ENCODE data around the gene HPCAL4.

DNA sequence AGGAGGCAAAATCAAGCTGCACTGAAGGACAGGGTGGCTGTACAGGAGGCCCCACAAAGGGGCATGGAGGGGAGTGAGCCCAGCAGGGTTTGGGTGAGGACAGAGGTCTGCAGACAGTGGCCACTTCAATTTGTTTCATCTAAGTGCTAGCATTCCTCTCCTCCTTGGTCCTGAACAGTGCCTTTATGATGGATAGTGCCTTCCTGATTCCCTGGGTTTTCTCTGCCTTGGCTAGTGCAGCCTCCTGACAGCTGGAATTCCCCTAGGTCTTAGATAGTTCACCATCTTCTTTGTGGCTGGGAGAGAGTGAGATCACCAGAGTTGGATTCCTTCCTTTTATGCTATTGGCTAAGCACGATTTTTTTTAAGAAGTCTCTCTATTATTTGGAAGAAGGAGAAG lies 3.8 kb upstream of the HPCAL4 start:
- TF ChIP-seq EZH2 (IDR thresholded peaks at IDR 0.05) (no peak), EZH2phosphoT487 (IDR thresholded peaks at IDR 0.05) (no peak)
- TF ChIP-seq, protein P1, sequence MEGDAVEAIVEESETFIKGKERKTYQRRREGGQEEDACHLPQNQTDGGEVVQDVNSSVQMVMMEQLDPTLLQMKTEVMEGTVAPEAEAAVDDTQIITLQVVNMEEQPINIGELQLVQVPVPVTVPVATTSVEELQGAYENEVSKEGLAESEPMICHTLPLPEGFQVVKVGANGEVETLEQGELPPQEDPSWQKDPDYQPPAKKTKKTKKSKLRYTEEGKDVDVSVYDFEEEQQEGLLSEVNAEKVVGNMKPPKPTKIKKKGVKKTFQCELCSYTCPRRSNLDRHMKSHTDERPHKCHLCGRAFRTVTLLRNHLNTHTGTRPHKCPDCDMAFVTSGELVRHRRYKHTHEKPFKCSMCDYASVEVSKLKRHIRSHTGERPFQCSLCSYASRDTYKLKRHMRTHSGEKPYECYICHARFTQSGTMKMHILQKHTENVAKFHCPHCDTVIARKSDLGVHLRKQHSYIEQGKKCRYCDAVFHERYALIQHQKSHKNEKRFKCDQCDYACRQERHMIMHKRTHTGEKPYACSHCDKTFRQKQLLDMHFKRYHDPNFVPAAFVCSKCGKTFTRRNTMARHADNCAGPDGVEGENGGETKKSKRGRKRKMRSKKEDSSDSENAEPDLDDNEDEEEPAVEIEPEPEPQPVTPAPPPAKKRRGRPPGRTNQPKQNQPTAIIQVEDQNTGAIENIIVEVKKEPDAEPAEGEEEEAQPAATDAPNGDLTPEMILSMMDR (IDR thresholded peaks at IDR 0.05) = no peak

Measured in neural progenitor cell (in vitro differentiated cells).